ENCODE data around the gene CLDN24. TPM values are rescaled to one million over a fixed set of nuclear protein-coding genes. Genes with fewer than 3 reads are reported as not detected.

The CLDN24 gene
- total RNA-seq, 1 experiment from 2014 or later: not detected

- ATAC-seq: no peak
- ChIA-PET POLR2A (no interaction called here), CTCF (no interaction called here)
- Mint-ChIP-seq H3K27me3 (ENCODE audit: low read depth) (no peaks in the 10 kb centered on the region), H3K4me3 (no peak overlapping the region), H3K36me3 (peaks cover 47% of the 10 kb centered on the region), H3K27ac (no peak overlapping the region; the same call in 1 of the 2 replicates), H3K4me1 (no peaks in the 10 kb centered on the region), H3K9me3 (no peaks in the 10 kb centered on the region)
- TF ChIP-seq TEAD4 (CRISPR knock-in tag; IDR thresholded peaks at IDR 0.05) (no peak), ELF4 (CRISPR knock-in tag; IDR thresholded peaks at IDR 0.05; ENCODE audit: low read depth) (no peak), NR2C2 (CRISPR knock-in tag; IDR thresholded peaks at IDR 0.05) (no peak)
- TF ChIP-seq, protein P1, sequence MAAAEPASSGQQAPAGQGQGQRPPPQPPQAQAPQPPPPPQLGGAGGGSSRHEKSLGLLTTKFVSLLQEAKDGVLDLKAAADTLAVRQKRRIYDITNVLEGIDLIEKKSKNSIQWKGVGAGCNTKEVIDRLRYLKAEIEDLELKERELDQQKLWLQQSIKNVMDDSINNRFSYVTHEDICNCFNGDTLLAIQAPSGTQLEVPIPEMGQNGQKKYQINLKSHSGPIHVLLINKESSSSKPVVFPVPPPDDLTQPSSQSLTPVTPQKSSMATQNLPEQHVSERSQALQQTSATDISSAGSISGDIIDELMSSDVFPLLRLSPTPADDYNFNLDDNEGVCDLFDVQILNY (CRISPR knock-in tag; IDR thresholded peaks at IDR 0.05): no peak
- DNase-seq (ENCODE audit: low spot score): no peak
These were observed 9.4 kb downstream of the CLDN24 start for GRCh38 chr4:183312841-183313240.

DNA sequence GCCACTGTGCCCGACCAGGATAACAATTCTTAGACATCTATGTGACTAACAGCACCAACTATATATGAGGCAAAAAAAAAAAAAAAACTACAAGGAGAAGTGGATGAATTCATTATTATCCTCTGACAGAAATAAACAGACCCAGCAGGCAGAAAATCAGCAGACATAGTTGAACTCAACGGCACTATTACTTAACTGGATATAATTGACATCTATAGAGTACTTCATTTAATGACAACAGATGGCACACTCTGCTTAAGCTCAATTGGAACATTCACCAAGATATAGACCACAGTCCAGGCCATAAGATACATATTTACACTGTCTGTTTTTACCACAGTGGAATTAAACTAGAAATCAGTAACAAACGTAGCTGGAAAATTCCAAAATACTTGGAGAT is 15.4 kb downstream of the CLDN24 start:
- Mint-ChIP-seq H3K36me3 (peaks cover 30% of the 10 kb centered on the region), H3K27ac (no peak overlapping the region), H3K27me3 (ENCODE audit: low read depth) (no peaks in the 10 kb centered on the region), H3K4me3 (no peak overlapping the region), H3K4me1 (no peaks in the 10 kb centered on the region), H3K9me3 (no peaks in the 10 kb centered on the region)
- ChIA-PET POLR2A (no interaction called here), CTCF (no interaction called here)
- no peak for TF ChIP-seq JUN (CRISPR knock-in tag; IDR thresholded peaks at IDR 0.05)
- TF ChIP-seq MYBL2 (CRISPR knock-in tag; IDR thresholded peaks at IDR 0.05): no peak
- no peak for TF ChIP-seq NR2C2 (CRISPR knock-in tag; IDR thresholded peaks at IDR 0.05)
- no peak for TF ChIP-seq HMGXB4 (CRISPR knock-in tag; IDR thresholded peaks at IDR 0.05)
- no peak for TF ChIP-seq USF2 (CRISPR knock-in tag; IDR thresholded peaks at IDR 0.05)
- TF ChIP-seq, protein P2, sequence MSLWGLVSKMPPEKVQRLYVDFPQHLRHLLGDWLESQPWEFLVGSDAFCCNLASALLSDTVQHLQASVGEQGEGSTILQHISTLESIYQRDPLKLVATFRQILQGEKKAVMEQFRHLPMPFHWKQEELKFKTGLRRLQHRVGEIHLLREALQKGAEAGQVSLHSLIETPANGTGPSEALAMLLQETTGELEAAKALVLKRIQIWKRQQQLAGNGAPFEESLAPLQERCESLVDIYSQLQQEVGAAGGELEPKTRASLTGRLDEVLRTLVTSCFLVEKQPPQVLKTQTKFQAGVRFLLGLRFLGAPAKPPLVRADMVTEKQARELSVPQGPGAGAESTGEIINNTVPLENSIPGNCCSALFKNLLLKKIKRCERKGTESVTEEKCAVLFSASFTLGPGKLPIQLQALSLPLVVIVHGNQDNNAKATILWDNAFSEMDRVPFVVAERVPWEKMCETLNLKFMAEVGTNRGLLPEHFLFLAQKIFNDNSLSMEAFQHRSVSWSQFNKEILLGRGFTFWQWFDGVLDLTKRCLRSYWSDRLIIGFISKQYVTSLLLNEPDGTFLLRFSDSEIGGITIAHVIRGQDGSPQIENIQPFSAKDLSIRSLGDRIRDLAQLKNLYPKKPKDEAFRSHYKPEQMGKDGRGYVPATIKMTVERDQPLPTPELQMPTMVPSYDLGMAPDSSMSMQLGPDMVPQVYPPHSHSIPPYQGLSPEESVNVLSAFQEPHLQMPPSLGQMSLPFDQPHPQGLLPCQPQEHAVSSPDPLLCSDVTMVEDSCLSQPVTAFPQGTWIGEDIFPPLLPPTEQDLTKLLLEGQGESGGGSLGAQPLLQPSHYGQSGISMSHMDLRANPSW (CRISPR knock-in tag; conservative IDR thresholded peaks at IDR 0.05; ENCODE audit: low read depth): no peak
- no peak for TF ChIP-seq AFF4 (CRISPR knock-in tag; IDR thresholded peaks at IDR 0.05; ENCODE audit: borderline replicate concordance)
- no peak for TF ChIP-seq ZNF121 (CRISPR knock-in tag; IDR thresholded peaks at IDR 0.05)
- no peak for TF ChIP-seq ZNF219 (CRISPR knock-in tag; IDR thresholded peaks at IDR 0.05; ENCODE audit: borderline replicate concordance)
- TF ChIP-seq, protein P3, sequence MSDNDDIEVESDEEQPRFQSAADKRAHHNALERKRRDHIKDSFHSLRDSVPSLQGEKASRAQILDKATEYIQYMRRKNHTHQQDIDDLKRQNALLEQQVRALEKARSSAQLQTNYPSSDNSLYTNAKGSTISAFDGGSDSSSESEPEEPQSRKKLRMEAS (CRISPR knock-in tag; IDR thresholded peaks at IDR 0.05): no peak
- no peak for TF ChIP-seq TEAD4 (CRISPR knock-in tag; IDR thresholded peaks at IDR 0.05)
- TF ChIP-seq GABPB1 (CRISPR knock-in tag; IDR thresholded peaks at IDR 0.05): no peak
- no peak for TF ChIP-seq CBFB (CRISPR knock-in tag; IDR thresholded peaks at IDR 0.05; ENCODE audit: low read depth)
- ATAC-seq (no peak), DNase-seq (ENCODE audit: low spot score) (no peak)
